ENCODE data around the gene NXNL1. TPM values are rescaled to one million over a fixed set of nuclear protein-coding genes. Genes with fewer than 3 reads are reported as not detected.

NXNL1 gene
- total RNA-seq, 1 experiment from 2014 or later, result not detected

GRCh38 chr19:17504456-17504855 lies 43.7 kb upstream of the NXNL1 start:
- no peak for DNase-seq (ENCODE audit: unreplicated experiment)
- ChIA-PET POLR2A (interaction anchor here (0.6 to 0.9 kb wide), 3 partner anchors 10 to 634 kb away, joined by 3 read pairs; no protein-coding TSS in a partner anchor), CTCF (interaction anchor here (3.0 kb wide), 1 partner anchor 8 kb away, joined by 16 read pairs; no protein-coding TSS in a partner anchor)
- Mint-ChIP-seq H3K4me3 (ENCODE audit: unreplicated experiment) (no peak overlapping the region), H3K27ac (ENCODE audit: low read depth, unreplicated experiment) (peak overlapping the region; percentile 54), H3K9me3 (ENCODE audit: unreplicated experiment) (no peaks in the 10 kb centered on the region), H3K36me3 (ENCODE audit: insufficient read depth, unreplicated experiment) (peaks cover 46% of the 10 kb centered on the region), H3K27me3 (ENCODE audit: insufficient read depth, unreplicated experiment) (no peaks in the 10 kb centered on the region), H3K4me1 (ENCODE audit: insufficient read depth, unreplicated experiment) (peaks cover 12% of the 10 kb centered on the region)
- intact Hi-C loops (cut with micrococcal nuclease), result loop anchor here (5.0 kb wide), 1 partner anchor 353 kb away; the partner anchor contains the start of gene RPL18A
- no TSS peak for BruUV-seq (replicated peaks)
- TF ChIP-seq CTCF (IDR thresholded peaks at IDR 0.05; ENCODE audit: unreplicated experiment), result no peak

GRCh38 chr19:17504030-17504429 lies 43.3 kb upstream of the NXNL1 start:
- no TSS peak for BruUV-seq (replicated peaks)
- CTCF ChIA-PET, result no interaction called here

GRCh38 chr19:17503240-17503639 lies 42.5 kb upstream of the NXNL1 start:
- ChIA-PET POLR2A (interaction anchor here (0.6 kb wide), 1 partner anchor 56 kb away, joined by 3 read pairs; no protein-coding TSS in a partner anchor), CTCF (no interaction called here)
- H3K4me1 Mint-ChIP-seq (ENCODE audit: insufficient read depth, unreplicated experiment), result peaks cover 21% of the 10 kb centered on the region
- DNase-seq (ENCODE audit: unreplicated experiment), result no peak
- H3K36me3 Mint-ChIP-seq (ENCODE audit: insufficient read depth, unreplicated experiment), result peaks cover 42% of the 10 kb centered on the region
- H3K4me3 Mint-ChIP-seq (ENCODE audit: unreplicated experiment), result no peak overlapping the region
- no peak for TF ChIP-seq CTCF (IDR thresholded peaks at IDR 0.05; ENCODE audit: unreplicated experiment)
- H3K27me3 Mint-ChIP-seq (ENCODE audit: insufficient read depth, unreplicated experiment), result no peaks in the 10 kb centered on the region
- intact Hi-C loops (cut with micrococcal nuclease), result loop anchor here (5.0 kb wide), 1 partner anchor 354 kb away; the partner anchor contains the start of gene RPL18A
- no TSS peak for BruUV-seq (replicated peaks)
- H3K27ac Mint-ChIP-seq (ENCODE audit: low read depth, unreplicated experiment), result peak overlapping the region; percentile 33
- H3K9me3 Mint-ChIP-seq (ENCODE audit: unreplicated experiment), result no peaks in the 10 kb centered on the region

More at GRCh38 chr19:17504030-17504429, 43.3 kb upstream of the NXNL1 start:
- intact Hi-C loops (cut with micrococcal nuclease), result loop anchor here (5.0 kb wide), 1 partner anchor 353 kb away; the partner anchor contains the start of gene RPL18A
- POLR2A ChIA-PET, result no interaction called here
- Mint-ChIP-seq H3K9me3 (ENCODE audit: unreplicated experiment) (no peaks in the 10 kb centered on the region), H3K27me3 (ENCODE audit: insufficient read depth, unreplicated experiment) (no peaks in the 10 kb centered on the region), H3K4me1 (ENCODE audit: insufficient read depth, unreplicated experiment) (peaks cover 14% of the 10 kb centered on the region), H3K27ac (ENCODE audit: low read depth, unreplicated experiment) (no peak overlapping the region), H3K36me3 (ENCODE audit: insufficient read depth, unreplicated experiment) (peaks cover 46% of the 10 kb centered on the region), H3K4me3 (ENCODE audit: unreplicated experiment) (no peak overlapping the region)
- no peak for DNase-seq (ENCODE audit: unreplicated experiment)
- no peak for TF ChIP-seq CTCF (IDR thresholded peaks at IDR 0.05; ENCODE audit: unreplicated experiment)

- Mint-ChIP-seq H3K36me3 (ENCODE audit: insufficient read depth, unreplicated experiment) (peaks cover 36% of the 10 kb centered on the region), H3K27me3 (ENCODE audit: insufficient read depth, unreplicated experiment) (no peaks in the 10 kb centered on the region), H3K27ac (ENCODE audit: low read depth, unreplicated experiment) (no peak overlapping the region), H3K4me1 (ENCODE audit: insufficient read depth, unreplicated experiment) (peaks cover 15% of the 10 kb centered on the region), H3K9me3 (ENCODE audit: unreplicated experiment) (no peaks in the 10 kb centered on the region), H3K4me3 (ENCODE audit: unreplicated experiment) (no peak overlapping the region)
- no peak for TF ChIP-seq CTCF (IDR thresholded peaks at IDR 0.05; ENCODE audit: unreplicated experiment)
- ChIA-PET POLR2A (interaction anchor here (1.1 to 1.3 kb wide), 2 partner anchors 8 to 360 kb away, joined by 3 to 4 read pairs; no protein-coding TSS in a partner anchor), CTCF (interaction anchor here (0.6 to 1.8 kb wide), 3 partner anchors 9 to 444 kb away, joined by 3 to 6 read pairs (median 4); partner anchors contain the start of gene PGLS)
- BruUV-seq (replicated peaks), result no TSS peak
- DNase-seq (ENCODE audit: unreplicated experiment), result no peak
- intact Hi-C loops (cut with micrococcal nuclease), result loop anchor here (5.0 kb wide), 1 partner anchor 357 kb away; the partner anchor contains the start of gene RPL18A
These were observed 39.9 kb upstream of the NXNL1 start for GRCh38 chr19:17500447-17501198.
